ENCODE results near the gene KIFC3. TPM values are rescaled to one million over a fixed set of nuclear protein-coding genes. Genes with fewer than 3 reads are reported as not detected.
"Not testable (repeated sequence)": the region's sequence is repeated elsewhere in the genome, so short reads cannot be mapped to it uniquely, and the experiment has no call there.

The KIFC3 gene
- total RNA-seq, 4 donors from 2014 or later: 3.2 to 44.2 (median 17.4) TPM

- TF ChIP-seq, protein P1, sequence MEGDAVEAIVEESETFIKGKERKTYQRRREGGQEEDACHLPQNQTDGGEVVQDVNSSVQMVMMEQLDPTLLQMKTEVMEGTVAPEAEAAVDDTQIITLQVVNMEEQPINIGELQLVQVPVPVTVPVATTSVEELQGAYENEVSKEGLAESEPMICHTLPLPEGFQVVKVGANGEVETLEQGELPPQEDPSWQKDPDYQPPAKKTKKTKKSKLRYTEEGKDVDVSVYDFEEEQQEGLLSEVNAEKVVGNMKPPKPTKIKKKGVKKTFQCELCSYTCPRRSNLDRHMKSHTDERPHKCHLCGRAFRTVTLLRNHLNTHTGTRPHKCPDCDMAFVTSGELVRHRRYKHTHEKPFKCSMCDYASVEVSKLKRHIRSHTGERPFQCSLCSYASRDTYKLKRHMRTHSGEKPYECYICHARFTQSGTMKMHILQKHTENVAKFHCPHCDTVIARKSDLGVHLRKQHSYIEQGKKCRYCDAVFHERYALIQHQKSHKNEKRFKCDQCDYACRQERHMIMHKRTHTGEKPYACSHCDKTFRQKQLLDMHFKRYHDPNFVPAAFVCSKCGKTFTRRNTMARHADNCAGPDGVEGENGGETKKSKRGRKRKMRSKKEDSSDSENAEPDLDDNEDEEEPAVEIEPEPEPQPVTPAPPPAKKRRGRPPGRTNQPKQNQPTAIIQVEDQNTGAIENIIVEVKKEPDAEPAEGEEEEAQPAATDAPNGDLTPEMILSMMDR (IDR thresholded peaks at IDR 0.05): no peak
- no peak for TF ChIP-seq POLR2A (IDR thresholded peaks at IDR 0.05)
- H3K4me1 ChIP-seq: no peaks in the 10 kb centered on the region
- H3K27me3 ChIP-seq: no peaks in the 10 kb centered on the region
- H3K27ac ChIP-seq: no peak overlapping the region
- H3K4me3 ChIP-seq: no peak overlapping the region
- H3K9me3 ChIP-seq: no peaks in the 10 kb centered on the region
- H3K36me3 ChIP-seq: no peaks in the 10 kb centered on the region
- intact Hi-C loops (cut with DNase I; ENCODE audit: low total_unique reads): no loop called here
- DNase-seq: no peak
Measured at GRCh38 chr16:57837305-57838125, 35.2 kb upstream of the KIFC3 start.

DNA sequence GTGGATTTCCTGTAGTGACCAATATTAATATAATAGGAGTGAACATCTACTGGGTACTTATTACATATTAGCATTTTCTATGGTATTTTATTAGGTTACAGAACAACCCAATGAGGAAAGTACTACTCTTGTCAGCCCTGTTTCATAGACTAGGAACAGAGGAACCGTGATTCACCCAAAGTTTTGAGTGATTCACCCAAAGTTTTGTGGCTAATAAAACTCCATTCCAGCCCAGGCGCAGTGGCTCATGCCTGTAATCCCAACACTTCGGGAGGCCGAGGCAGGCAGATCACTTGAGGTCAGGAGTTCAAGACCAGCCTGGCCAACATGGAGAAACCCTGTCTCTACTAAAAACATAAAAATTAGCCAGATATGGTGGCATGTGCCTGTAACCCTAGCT, 33.1 kb upstream of the KIFC3 start:
- H3K4me3 ChIP-seq; H3K36me3 ChIP-seq; H3K27me3 ChIP-seq; H3K9me3 ChIP-seq; H3K27ac ChIP-seq; DNase-seq; H3K4me1 ChIP-seq; intact Hi-C loops (cut with DNase I; ENCODE audit: low total_unique reads): not testable (repeated sequence)

GRCh38 chr16:57834936-57835335, 32.6 kb upstream of the KIFC3 start:
- Histone ChIP-seq H3K4me3 (no peak overlapping the region), H3K9me3 (no peaks in the 10 kb centered on the region), H3K36me3 (no peaks in the 10 kb centered on the region), H3K27me3 (no peaks in the 10 kb centered on the region), H3K4me1 (no peaks in the 10 kb centered on the region), H3K27ac (no peak overlapping the region)
- TF ChIP-seq, protein P1 (IDR thresholded peaks at IDR 0.05): no peak
- no peak for TF ChIP-seq POLR2A (IDR thresholded peaks at IDR 0.05)
- intact Hi-C loops (cut with DNase I; ENCODE audit: low total_unique reads): no loop called here
- DNase-seq: no peak

- DNase-seq: no peak
- Histone ChIP-seq H3K27me3 (no peaks in the 10 kb centered on the region), H3K27ac (no peak overlapping the region), H3K4me3 (no peak overlapping the region), H3K9me3 (no peaks in the 10 kb centered on the region), H3K4me1 (no peaks in the 10 kb centered on the region), H3K36me3 (no peaks in the 10 kb centered on the region)
- intact Hi-C loops (cut with DNase I; ENCODE audit: low total_unique reads): no loop called here
- TF ChIP-seq, protein P1 (IDR thresholded peaks at IDR 0.05): no peak
- no peak for TF ChIP-seq POLR2A (IDR thresholded peaks at IDR 0.05)
Measured at GRCh38 chr16:57830890-57831484, 28.7 kb upstream of the KIFC3 start.

DNA sequence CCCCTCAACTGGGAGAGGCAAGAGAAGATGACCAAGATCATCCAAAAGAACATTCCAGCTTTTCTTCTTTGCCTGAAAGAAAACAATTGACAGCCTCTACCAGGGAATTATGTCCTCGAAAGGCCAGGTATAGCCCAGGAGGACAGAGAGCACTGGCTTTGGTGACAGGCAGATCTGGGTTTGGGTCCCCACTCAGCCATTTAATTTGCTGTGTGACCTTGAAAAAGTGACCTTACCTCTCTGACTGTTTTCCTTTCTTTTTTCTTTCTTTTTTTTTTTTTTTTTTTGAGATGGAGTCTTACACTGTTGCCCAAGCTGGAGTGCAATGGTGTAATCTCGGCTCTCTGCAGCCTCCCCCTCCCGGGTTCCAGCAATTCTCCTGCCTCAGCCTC, 27.7 kb upstream of the KIFC3 start:
- no peak for TF ChIP-seq POLR2A (IDR thresholded peaks at IDR 0.05)
- TF ChIP-seq, protein P1 (IDR thresholded peaks at IDR 0.05): no peak
- Histone ChIP-seq H3K27ac (no peak overlapping the region), H3K4me1 (no peaks in the 10 kb centered on the region), H3K27me3 (no peaks in the 10 kb centered on the region), H3K36me3 (no peaks in the 10 kb centered on the region), H3K9me3 (no peaks in the 10 kb centered on the region), H3K4me3 (no peak overlapping the region)
- intact Hi-C loops (cut with DNase I; ENCODE audit: low total_unique reads): no loop called here
- no peak for DNase-seq

All from uterus (tissue), 4 donors.